Right atrium auricular region (tissue), 2 donors: Measurements from ENCODE around the gene TNIP1. TPM values are rescaled to one million over a fixed set of nuclear protein-coding genes. Genes with fewer than 3 reads are reported as not detected.

Experiments used
- DNase-seq: peaks from one replicate; pipeline ENCODE4 v3.0.0-alpha.2; 2019; ENCODE audit warnings: low spot score
- H3K27ac ChIP-seq, 2 donors: fragments of 200-600 bp; sonication (generic); 1 replicate in 1 of 2; 2 replicates in 1 of 2; pipeline ENCODE4 v1.5.1; 2016 to 2019
- H3K27me3 ChIP-seq, 2 donors: fragments of 200-600 bp; sonication (generic); one replicate each; pipeline versions ENCODE4 v1.5.1 to v1.6.0; 2017 to 2019
- H3K36me3 ChIP-seq: fragments of 200-600 bp; sonication (generic); one replicate; pipeline ENCODE4 v1.5.1; 2016
- H3K4me1 ChIP-seq, 2 donors: fragments of 200-600 bp; sonication (generic); one replicate each; pipeline versions ENCODE4 v1.5.1 to v1.6.0; 2017 to 2019
- H3K4me3 ChIP-seq, 2 donors: fragments of 200-600 bp; sonication (generic); 1 replicate in 1 of 2; 2 replicates in 1 of 2; pipeline ENCODE4 v1.5.1; 2017 to 2019; ENCODE audit warnings: mild to moderate bottlenecking in 1 of 2, moderate library complexity in 1 of 2
- H3K9me3 ChIP-seq, 2 donors: fragments of 200-600 bp; sonication (generic); one replicate each; pipeline ENCODE4 v1.5.1; 2019
- total RNA-seq, 2 donors: library from RNA; depleted of rRNA; stranded (reverse); fragments of >200 nt; gene quantifications; one replicate each; pipeline ENCODE4 v1.1.0, GENCODE V29; 2016
- TF ChIP-seq, protein P1 (sequence below), 2 donors: fragments of 200-600 bp; sonication (generic); IDR thresholded peaks; one replicate each; pipeline ENCODE4 v1.5.1; 2019; ENCODE audit warnings: antibody characterized with exemption in 2 of 2

The TNIP1 gene
- total RNA-seq, 2 donors from 2014 or later = 68.9 to 92.6 TPM

DNA sequence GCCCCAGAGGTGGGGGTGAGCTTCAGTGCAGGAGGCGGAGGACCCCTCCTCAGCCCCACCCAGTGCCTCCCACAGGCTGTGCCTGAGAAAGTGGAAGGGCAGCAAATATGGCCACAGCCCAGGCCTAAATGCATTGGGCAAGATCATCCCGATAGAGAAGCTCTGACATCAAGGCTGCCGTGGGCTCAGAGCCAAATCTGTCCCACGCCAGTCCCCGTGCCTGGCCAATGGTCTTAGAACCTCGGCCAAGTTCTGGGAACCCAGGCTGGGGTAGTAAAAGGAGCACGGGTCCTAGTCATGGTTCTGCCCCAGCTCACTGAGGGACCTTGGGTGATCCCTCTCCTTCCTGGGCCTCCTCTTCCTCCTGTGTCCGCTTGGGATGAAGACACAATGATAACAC lies 27.7 kb upstream of the TNIP1 start:
- H3K4me3 ChIP-seq = no peak overlapping the region
- TF ChIP-seq, protein P1, sequence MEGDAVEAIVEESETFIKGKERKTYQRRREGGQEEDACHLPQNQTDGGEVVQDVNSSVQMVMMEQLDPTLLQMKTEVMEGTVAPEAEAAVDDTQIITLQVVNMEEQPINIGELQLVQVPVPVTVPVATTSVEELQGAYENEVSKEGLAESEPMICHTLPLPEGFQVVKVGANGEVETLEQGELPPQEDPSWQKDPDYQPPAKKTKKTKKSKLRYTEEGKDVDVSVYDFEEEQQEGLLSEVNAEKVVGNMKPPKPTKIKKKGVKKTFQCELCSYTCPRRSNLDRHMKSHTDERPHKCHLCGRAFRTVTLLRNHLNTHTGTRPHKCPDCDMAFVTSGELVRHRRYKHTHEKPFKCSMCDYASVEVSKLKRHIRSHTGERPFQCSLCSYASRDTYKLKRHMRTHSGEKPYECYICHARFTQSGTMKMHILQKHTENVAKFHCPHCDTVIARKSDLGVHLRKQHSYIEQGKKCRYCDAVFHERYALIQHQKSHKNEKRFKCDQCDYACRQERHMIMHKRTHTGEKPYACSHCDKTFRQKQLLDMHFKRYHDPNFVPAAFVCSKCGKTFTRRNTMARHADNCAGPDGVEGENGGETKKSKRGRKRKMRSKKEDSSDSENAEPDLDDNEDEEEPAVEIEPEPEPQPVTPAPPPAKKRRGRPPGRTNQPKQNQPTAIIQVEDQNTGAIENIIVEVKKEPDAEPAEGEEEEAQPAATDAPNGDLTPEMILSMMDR (IDR thresholded peaks at IDR 0.05) = no peak
- H3K9me3 ChIP-seq = no peaks in the 10 kb centered on the region
- H3K36me3 ChIP-seq = peaks cover 81% of the 10 kb centered on the region
- H3K27me3 ChIP-seq = no peaks in the 10 kb centered on the region
- no peak for DNase-seq
- peaks cover 0 to 48% of the 10 kb centered on the region in 2 donors for H3K4me1 ChIP-seq
- peak overlapping the region; percentile 81 to 87 for H3K27ac ChIP-seq

DNA sequence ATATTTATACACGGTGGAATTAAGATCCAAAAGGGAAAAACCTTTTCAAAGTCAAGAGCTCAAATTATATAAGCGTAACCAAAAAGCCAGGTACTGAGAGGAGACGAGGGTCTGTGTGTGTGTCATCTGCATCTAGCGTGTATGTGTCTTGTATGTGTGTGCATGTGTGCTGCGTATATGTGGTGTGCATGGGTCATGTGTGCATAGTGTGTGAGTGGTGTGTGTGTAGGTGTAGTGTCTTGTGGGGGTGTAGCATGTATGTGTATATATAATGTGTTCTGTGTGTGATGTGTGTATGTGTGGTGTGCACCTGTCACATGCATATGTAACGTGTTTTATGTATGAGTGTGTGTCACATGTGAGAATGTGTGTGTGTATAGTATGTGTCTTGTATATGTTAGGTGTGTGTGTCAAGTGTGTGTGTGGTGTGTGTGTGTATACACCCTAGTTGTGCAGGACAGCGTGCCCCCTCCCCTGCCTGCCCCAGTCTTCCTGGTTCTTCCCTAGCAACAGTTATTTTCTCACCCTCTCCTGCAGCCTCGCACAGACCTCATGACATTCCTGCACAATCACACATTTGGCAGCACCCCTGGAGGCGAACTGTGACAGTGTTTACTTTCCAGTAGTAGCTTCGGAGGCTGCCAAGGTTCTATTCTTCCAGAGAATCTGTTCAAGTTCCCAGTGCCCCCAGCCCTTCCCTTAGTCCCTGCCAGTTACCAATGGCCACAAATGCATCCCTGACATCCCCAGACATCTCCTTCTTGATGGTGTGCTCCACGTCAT lies 27.1 kb upstream of the TNIP1 start:
- peak; percentile 83 for DNase-seq
- Histone ChIP-seq H3K27ac (peak overlapping the region; percentile 81 to 87), H3K9me3 (no peaks in the 10 kb centered on the region), H3K4me3 (no peak overlapping the region), H3K27me3 (no peaks in the 10 kb centered on the region), H3K36me3 (peaks cover 83% of the 10 kb centered on the region), H3K4me1 (peaks cover 0 to 48% of the 10 kb centered on the region in 2 donors)
- TF ChIP-seq, protein P1 (IDR thresholded peaks at IDR 0.05) = no peak

DNA sequence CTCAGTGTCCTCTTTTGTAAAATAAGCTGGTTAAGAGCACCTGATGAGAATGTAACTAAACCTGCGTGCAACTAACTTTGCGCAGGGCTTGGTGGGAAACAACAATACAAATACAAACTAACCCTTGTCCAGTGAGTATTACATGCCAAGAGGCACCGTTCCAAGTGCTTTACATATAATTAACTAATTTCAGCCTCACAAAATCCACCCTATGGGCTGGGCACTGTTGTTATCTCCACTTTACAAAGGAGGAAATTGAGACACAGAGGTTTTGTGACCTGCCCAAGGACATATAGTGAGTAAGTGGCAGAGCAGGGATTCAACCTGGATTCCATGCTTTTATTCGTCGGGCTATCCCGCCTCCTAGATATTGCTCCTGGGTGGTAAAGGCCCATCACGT lies 26.2 kb upstream of the TNIP1 start:
- Histone ChIP-seq H3K36me3 (peaks cover 85% of the 10 kb centered on the region), H3K4me3 (no peak overlapping the region), H3K4me1 (peaks cover 0 to 48% of the 10 kb centered on the region in 2 donors), H3K27me3 (no peaks in the 10 kb centered on the region), H3K9me3 (no peaks in the 10 kb centered on the region), H3K27ac (no peak overlapping the region)
- TF ChIP-seq, protein P1 (IDR thresholded peaks at IDR 0.05) = no peak
- no peak for DNase-seq

DNA sequence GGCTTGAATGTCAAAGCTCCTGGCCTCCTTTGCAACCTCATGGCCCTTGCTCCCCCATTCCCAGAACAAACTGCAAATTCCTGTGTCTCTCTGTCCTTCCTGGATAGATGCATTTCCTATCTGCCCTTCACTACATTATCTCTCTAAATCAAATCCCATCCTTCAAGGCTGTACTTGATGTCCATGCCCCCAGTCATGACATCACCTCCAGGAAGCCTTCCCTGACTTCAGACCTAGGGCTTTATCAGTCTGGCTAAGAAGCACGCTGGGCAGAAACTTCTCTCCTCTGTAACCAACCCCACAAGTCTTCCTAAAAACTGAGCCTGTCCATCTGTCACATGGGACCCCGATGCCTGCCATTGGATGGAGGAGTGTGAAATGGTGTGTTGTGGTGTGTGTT lies 25.7 kb upstream of the TNIP1 start:
- peaks cover 85% of the 10 kb centered on the region for H3K36me3 ChIP-seq
- no peak overlapping the region for H3K27ac ChIP-seq
- H3K4me1 ChIP-seq = peaks cover 0 to 53% of the 10 kb centered on the region in 2 donors
- H3K9me3 ChIP-seq = no peaks in the 10 kb centered on the region
- no peaks in the 10 kb centered on the region for H3K27me3 ChIP-seq
- TF ChIP-seq, protein P1 (IDR thresholded peaks at IDR 0.05) = no peak
- no peak overlapping the region for H3K4me3 ChIP-seq
- no peak for DNase-seq

DNA sequence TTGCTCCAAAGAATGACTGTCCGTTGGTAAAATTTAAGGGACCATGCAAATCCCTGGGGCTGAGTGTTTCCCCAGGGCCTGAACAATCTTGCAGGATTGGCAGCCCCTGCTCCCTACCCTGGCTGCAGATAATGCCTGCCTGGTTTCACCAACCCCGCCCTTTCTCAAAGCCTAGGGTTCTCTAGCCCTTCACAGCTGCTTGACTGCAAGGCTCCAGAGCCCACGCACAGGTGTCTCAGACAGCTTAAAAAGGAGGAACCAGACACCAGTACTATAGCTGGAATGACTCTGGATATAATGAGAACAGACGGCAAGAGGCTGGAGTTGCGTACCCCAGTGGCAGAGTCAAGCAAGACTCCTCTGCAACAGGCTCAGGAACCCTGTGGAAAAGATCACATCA lies 25.2 kb upstream of the TNIP1 start:
- H3K27ac ChIP-seq = no peak overlapping the region
- no peaks in the 10 kb centered on the region for H3K9me3 ChIP-seq
- no peaks in the 10 kb centered on the region for H3K27me3 ChIP-seq
- peaks cover 0 to 55% of the 10 kb centered on the region in 2 donors for H3K4me1 ChIP-seq
- TF ChIP-seq, protein P1 (IDR thresholded peaks at IDR 0.05) = no peak
- H3K4me3 ChIP-seq = no peak overlapping the region
- DNase-seq = no peak
- peaks cover 81% of the 10 kb centered on the region for H3K36me3 ChIP-seq
